Measurements from ENCODE around the gene TDO2.

TDO2 gene

DNA sequence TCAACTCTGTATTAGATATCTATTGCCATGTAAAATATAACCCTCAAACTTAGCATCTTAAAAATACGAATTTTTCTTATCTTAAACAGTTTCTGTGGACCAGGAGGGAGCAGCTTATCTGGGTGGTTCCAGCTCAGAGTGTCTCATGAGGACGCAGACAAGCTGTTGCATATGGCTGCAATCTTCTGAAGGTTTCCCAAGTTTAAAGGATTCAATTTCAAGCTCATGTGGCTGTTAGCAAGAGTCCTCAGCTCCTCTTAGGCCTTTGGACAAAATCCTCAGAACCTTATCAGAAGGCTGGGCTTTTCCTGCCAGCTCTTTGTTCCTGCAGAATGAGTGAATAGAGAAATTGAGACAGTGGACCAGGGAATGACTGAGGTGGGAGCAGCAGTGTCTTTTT is 53.0 kb downstream of the TDO2 start:
- no peaks in the 10 kb centered on the region for H3K36me3 ChIP-seq (ENCODE audit: insufficient read depth, low read length)
- H3K9ac ChIP-seq (ENCODE audit: low read depth, low read length) = no peak overlapping the region
- H3K4me3 ChIP-seq (ENCODE audit: low read length) = no peak overlapping the region
- no peaks in the 10 kb centered on the region for H3K27me3 ChIP-seq (ENCODE audit: control insufficient read depth, insufficient read depth, low read length)
- H3K9me3 ChIP-seq (replicated peaks; ENCODE audit: low read length) = no peaks in the 10 kb centered on the region
- no peak overlapping the region for H3K4me2 ChIP-seq (ENCODE audit: low read length)
- peaks cover 28% of the 10 kb centered on the region for H3K4me1 ChIP-seq (ENCODE audit: control insufficient read depth, insufficient read depth, low read length)

DNA sequence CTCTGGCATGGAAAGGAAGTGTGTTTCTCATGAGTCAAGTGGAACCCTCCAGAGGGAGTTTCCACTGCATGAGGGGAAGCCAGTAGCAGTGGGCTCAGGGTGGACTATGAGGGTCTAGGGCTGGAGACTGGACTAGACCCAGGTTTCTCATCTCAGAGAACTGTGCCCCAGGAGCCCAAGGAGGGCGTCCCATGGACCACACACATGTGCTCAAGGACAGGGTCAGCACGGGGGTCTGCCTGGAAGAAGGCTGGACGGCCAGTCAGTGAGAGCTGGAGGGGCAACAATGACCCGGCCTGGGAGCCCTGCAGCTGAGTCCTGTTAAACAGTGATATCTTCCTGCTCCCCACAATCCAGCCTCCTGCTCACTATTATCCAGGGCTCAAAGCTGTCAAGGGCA is 55.9 kb downstream of the TDO2 start:
- Histone ChIP-seq H3K4me2 (ENCODE audit: low read length) (no peak overlapping the region), H3K9ac (ENCODE audit: low read depth, low read length) (peak overlapping the region; percentile 48), H3K4me1 (ENCODE audit: control insufficient read depth, insufficient read depth, low read length) (peaks cover 23% of the 10 kb centered on the region), H3K9me3 (replicated peaks; ENCODE audit: low read length) (no peaks in the 10 kb centered on the region), H3K27me3 (ENCODE audit: control insufficient read depth, insufficient read depth, low read length) (no peaks in the 10 kb centered on the region), H3K4me3 (ENCODE audit: low read length) (no peak overlapping the region), H3K36me3 (ENCODE audit: insufficient read depth, low read length) (no peaks in the 10 kb centered on the region)

GRCh38 chr4:155960522-155960921 is 57.0 kb downstream of the TDO2 start:
- Histone ChIP-seq H3K4me2 (ENCODE audit: low read length) (peak overlapping the region; percentile 51), H3K4me3 (ENCODE audit: low read length) (peak overlapping the region; percentile 33), H3K4me1 (ENCODE audit: control insufficient read depth, insufficient read depth, low read length) (peaks cover 27% of the 10 kb centered on the region), H3K9ac (ENCODE audit: low read depth, low read length) (peak overlapping the region; percentile 62), H3K36me3 (ENCODE audit: insufficient read depth, low read length) (no peaks in the 10 kb centered on the region), H3K9me3 (replicated peaks; ENCODE audit: low read length) (no peaks in the 10 kb centered on the region), H3K27me3 (ENCODE audit: control insufficient read depth, insufficient read depth, low read length) (no peaks in the 10 kb centered on the region)

DNA sequence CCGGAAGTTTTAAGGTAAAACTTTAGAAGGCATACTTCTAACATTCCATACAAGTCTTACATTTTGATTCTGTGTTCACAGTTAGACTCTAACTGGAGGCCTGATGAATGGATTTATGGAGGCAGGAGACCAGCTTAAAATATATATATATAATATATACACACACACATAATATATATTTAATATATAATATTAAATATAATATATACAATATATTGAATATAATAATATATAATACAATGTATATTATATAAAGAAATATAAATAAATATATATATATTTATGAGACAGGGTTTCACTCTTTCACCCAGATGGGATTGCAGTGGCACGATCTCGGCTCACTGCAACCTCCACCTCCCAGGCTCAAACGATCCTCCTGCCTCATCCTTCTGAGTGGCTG is 58.1 kb downstream of the TDO2 start:
- Histone ChIP-seq H3K9ac (ENCODE audit: low read depth, low read length) (peak overlapping the region; percentile 62), H3K4me3 (ENCODE audit: low read length) (no peak overlapping the region), H3K36me3 (ENCODE audit: insufficient read depth, low read length) (no peaks in the 10 kb centered on the region), H3K27me3 (ENCODE audit: control insufficient read depth, insufficient read depth, low read length) (no peaks in the 10 kb centered on the region), H3K9me3 (replicated peaks; ENCODE audit: low read length) (no peaks in the 10 kb centered on the region), H3K4me1 (ENCODE audit: control insufficient read depth, insufficient read depth, low read length) (peaks cover 33% of the 10 kb centered on the region), H3K4me2 (ENCODE audit: low read length) (peak overlapping the region; percentile 51)

GRCh38 chr4:155962767-155963166 is 59.3 kb downstream of the TDO2 start:
- Histone ChIP-seq H3K36me3 (ENCODE audit: insufficient read depth, low read length) (no peaks in the 10 kb centered on the region), H3K27me3 (ENCODE audit: control insufficient read depth, insufficient read depth, low read length) (no peaks in the 10 kb centered on the region), H3K9me3 (replicated peaks; ENCODE audit: low read length) (no peaks in the 10 kb centered on the region), H3K9ac (ENCODE audit: low read depth, low read length) (no peak overlapping the region), H3K4me3 (ENCODE audit: low read length) (no peak overlapping the region), H3K4me1 (ENCODE audit: control insufficient read depth, insufficient read depth, low read length) (peaks cover 45% of the 10 kb centered on the region), H3K4me2 (ENCODE audit: low read length) (no peak overlapping the region)

GRCh38 chr4:155964016-155964891 is 60.8 kb downstream of the TDO2 start:
- Histone ChIP-seq H3K9ac (ENCODE audit: low read depth, low read length) (peak overlapping the region; percentile 2), H3K9me3 (replicated peaks; ENCODE audit: low read length) (no peaks in the 10 kb centered on the region), H3K4me2 (ENCODE audit: low read length) (no peak overlapping the region), H3K4me1 (ENCODE audit: control insufficient read depth, insufficient read depth, low read length) (peaks cover 47% of the 10 kb centered on the region), H3K27me3 (ENCODE audit: control insufficient read depth, insufficient read depth, low read length) (no peaks in the 10 kb centered on the region), H3K4me3 (ENCODE audit: low read length) (no peak overlapping the region), H3K36me3 (ENCODE audit: insufficient read depth, low read length) (no peaks in the 10 kb centered on the region)

DNA sequence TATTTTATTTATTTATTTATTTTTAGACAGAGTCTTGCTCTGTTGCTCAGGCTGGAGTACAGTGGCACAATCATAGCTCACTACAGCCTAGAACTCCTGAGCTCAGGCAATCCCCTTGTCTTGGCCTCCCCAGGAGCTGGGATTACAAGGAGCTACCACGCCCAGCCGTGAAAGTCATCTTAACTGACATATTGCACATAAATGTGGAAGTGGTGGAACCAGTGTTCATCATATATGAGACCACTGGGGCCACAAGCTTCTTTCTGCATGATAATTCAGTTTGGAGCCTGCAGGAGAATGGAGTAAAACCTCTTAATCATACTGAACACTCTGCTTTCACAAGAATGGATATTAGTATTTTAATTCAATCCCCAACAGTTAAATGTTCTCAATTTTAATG is 62.7 kb downstream of the TDO2 start:
- Histone ChIP-seq H3K27me3 (ENCODE audit: control insufficient read depth, insufficient read depth, low read length) (no peaks in the 10 kb centered on the region), H3K9me3 (replicated peaks; ENCODE audit: low read length) (no peaks in the 10 kb centered on the region), H3K4me1 (ENCODE audit: control insufficient read depth, insufficient read depth, low read length) (peaks cover 33% of the 10 kb centered on the region), H3K36me3 (ENCODE audit: insufficient read depth, low read length) (no peaks in the 10 kb centered on the region), H3K9ac (ENCODE audit: low read depth, low read length) (peak overlapping the region; percentile 48), H3K4me2 (ENCODE audit: low read length) (peak overlapping the region; percentile 6), H3K4me3 (ENCODE audit: low read length) (no peak overlapping the region)

GRCh38 chr4:155966731-155967395 is 63.4 kb downstream of the TDO2 start:
- Histone ChIP-seq H3K9ac (ENCODE audit: low read depth, low read length) (peak overlapping the region; percentile 48), H3K4me1 (ENCODE audit: control insufficient read depth, insufficient read depth, low read length) (peaks cover 30% of the 10 kb centered on the region), H3K4me2 (ENCODE audit: low read length) (peak overlapping the region; percentile 6), H3K36me3 (ENCODE audit: insufficient read depth, low read length) (no peaks in the 10 kb centered on the region), H3K4me3 (ENCODE audit: low read length) (no peak overlapping the region), H3K27me3 (ENCODE audit: control insufficient read depth, insufficient read depth, low read length) (no peaks in the 10 kb centered on the region), H3K9me3 (replicated peaks; ENCODE audit: low read length) (no peaks in the 10 kb centered on the region)

All from skeletal muscle satellite cell (primary cell).